NCI-H1417 treated with DMSO at 0.1 percent for 48 hours (cell line): ENCODE results near the gene HOXC10.

Experiments used
- DNase-seq: peaks from one replicate; lab custom pipeline; 2025; lab: John Stamatoyannopoulos, UW

The HOXC10 gene

DNA sequence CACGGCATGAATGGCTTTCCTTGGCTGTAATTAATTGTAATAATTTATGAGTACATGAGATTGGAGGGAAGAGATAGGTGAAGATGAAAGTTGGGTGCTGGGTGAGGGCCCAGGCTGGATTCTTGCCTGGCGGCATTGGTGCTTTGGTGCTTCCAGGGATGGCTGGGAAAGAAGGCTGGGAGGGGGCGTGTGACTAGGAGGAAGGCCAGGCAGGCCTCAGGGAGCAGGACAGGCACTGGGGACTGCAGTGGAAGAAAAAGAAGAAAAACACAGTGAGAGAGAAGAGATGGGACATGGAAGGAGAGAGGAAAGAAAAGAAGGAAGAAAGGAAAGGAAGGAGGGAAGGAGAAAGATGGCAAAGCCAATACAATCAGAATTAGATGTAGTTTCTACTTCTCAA is 18.7 kb downstream of the HOXC10 start:
- no peak for DNase-seq

- DNase-seq, result no peak
Measured at GRCh38 chr12:54004063-54004840, 19.3 kb downstream of the HOXC10 start.

GRCh38 chr12:54004841-54005530 is 20.0 kb downstream of the HOXC10 start:
- no peak for DNase-seq

DNA sequence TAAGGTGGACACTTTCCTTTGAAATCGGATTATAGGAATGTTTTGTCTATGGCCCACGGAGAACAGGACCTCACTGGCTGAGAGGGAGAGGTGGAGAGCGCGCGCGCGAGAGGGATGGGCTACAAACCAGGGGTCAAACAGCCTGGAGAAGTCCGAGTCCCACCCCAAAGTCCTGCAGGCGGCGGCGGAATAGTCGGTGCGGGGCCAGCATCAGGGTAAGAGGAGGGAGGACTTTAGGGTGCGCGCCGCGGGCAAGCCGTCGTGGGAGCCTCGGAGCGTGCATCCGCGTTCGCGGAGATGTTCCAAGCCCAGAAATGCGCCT is 20.5 kb downstream of the HOXC10 start:
- DNase-seq, result no peak

- no peak for DNase-seq
Measured at GRCh38 chr12:54005853-54006558, 21.1 kb downstream of the HOXC10 start.

- no peak for DNase-seq
Measured at GRCh38 chr12:54006559-54007220, 21.7 kb downstream of the HOXC10 start.

GRCh38 chr12:54007538-54008259 is 22.8 kb downstream of the HOXC10 start:
- no peak for DNase-seq

- no peak for DNase-seq
Measured at GRCh38 chr12:54008260-54008552, 23.3 kb downstream of the HOXC10 start.

DNA sequence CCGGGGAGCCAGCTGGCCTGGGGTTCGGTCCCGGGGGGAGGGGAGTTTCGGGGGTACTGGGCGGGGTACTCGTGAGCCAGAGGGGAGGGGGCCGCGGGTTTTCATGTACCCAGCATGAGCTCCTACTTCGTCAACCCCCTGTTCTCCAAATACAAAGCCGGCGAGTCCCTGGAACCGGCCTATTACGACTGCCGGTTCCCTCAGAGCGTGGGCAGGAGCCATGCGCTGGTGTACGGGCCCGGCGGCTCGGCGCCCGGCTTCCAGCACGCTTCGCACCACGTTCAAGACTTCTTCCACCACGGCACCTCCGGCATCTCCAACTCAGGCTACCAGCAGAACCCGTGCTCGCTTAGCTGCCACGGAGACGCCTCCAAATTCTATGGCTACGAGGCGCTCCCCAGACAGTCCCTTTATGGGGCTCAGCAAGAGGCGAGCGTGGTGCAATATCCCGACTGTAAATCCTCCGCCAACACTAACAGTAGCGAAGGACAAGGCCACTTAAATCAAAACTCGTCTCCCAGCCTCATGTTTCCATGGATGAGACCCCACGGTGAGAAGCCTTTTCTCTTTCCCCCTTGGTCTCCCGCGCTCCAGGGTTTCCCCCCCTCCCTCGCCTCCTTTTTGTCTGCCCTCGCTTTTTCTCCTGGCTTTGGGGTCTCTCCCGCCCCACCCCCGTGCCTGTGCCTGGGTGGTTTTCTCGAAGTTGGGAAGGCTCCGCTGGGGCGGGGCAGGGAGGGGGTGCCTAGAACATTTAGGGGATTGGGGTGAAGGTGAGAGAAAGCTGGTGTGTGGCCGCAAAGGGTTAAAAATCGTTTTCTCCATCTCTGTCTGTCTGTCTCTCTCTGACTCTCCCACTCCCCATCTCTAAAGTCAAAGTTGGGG is 24.5 kb downstream of the HOXC10 start:
- no peak for DNase-seq

DNA sequence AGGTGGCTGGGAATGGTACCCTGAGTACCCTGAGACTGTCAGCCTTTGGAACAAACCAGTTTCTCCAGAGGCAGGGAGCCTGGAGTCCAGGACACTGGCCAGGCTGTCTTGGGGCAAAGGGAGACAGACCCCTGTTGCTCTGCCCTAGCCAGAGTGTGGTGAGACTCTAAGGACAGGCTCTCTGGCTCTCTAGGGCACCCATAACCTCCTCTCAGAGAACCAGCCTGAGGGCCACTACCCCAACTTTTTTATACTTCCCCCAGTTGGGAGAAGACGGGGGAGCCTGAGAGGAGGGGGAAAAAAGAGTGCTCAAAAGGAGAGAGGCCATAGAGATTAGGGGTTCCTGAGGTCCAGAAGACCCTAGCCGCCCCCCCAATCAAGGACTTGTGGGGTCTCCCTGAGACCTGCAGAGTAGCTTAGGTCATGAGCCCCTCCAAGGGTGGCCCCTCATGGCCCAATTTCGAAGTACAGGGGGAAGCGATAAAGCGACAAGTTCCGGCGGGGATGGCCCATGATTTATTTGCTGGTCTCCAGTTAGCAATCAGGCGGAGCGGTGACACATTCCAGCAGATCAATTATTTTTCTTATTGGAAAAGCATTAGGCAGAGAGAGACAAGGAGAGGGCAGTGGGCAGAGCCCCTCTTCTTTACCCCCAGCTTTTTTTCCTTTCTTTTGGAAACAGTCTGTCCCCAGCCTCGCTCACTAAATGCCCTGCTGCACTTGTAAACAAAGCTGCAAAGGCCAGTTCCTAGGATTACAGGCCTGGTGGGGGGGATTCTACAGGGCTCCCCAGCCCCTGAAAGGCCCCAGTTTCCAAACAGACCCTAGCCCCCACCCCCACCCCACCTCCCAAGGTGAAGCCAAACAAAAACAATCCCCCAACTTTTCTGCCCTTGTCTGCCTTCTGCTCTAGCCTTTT is 25.4 kb downstream of the HOXC10 start:
- DNase-seq, result no peak

- no peak for DNase-seq
Measured at GRCh38 chr12:54010972-54011664, 26.2 kb downstream of the HOXC10 start.

DNA sequence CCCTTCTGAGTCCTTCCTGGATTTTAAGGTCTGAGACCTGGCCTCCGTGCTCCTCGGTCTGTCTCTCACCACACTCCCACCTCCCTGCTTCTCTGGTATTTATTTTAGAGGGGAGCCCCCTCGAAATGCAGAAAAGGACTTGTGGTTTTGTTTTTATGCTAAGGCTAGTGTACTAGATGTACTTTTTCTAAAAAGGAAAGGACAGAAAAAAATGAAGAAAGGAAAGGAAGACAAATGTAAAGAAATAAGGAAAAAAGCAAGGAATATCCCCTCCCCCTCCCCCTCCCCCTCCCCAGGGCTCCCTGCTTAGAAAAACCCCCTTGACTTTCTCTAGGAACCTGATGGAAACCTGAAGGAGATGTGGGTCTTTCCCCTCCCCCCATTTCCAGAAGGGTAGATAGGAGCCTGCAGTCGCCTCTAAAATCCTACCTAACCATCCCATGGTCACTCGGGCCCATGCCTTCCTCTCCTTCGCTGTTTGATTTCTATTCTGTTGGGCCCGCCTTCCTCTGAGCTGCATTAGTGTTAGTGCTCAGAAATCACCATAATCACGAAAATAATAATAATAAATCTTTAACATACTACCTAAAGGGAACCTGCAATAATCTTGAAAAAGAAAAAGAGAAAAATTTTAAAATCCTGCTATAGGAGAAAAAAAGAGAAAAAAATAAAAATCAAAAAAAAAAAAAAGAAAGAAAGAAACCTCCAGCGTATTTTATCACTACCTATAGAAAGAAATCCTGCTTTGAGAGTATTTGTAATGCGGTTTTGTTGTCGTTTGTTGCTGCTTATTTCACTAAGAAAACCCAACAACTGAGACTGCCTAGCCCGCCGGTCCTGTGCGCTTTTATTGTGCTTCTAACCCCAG is 27.0 kb downstream of the HOXC10 start:
- DNase-seq, result no peak

DNA sequence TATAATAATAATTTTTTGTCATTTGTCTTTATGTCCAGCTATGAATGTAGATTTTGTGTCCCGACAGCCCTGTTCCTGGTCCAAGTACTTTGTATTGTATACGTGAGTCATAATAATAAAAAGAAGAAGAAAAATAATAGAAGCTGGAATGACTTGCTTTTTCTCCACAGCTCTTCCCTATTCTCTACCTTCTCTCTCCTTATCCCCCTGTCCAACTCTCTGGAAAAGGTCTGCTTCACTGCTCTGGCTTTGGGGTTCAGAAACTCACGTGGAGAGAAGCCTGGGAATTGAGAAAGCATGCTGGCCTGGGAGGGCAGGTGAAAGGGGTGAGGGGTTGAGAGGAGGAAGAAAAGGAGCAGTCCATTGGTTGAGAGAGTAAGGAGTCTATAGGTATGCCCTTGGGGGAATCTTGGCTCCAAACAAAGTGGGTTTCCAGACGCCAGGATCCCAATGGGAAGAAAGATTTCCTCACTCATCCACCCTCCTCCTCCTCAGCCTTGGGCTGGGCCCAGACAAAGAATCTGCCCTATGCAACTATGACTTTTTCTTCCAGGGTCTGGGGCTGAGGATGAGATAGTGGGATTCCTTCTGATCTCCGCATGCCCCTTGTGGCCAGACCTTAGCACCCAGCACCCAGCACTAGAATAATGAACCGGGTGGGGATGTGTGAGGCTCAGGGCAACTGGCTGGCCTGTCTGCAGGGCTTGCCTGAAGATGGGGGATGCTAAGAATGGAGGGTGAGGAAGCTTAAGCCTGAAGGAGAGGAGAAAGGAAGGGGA is 27.9 kb downstream of the HOXC10 start:
- no peak for DNase-seq

DNA sequence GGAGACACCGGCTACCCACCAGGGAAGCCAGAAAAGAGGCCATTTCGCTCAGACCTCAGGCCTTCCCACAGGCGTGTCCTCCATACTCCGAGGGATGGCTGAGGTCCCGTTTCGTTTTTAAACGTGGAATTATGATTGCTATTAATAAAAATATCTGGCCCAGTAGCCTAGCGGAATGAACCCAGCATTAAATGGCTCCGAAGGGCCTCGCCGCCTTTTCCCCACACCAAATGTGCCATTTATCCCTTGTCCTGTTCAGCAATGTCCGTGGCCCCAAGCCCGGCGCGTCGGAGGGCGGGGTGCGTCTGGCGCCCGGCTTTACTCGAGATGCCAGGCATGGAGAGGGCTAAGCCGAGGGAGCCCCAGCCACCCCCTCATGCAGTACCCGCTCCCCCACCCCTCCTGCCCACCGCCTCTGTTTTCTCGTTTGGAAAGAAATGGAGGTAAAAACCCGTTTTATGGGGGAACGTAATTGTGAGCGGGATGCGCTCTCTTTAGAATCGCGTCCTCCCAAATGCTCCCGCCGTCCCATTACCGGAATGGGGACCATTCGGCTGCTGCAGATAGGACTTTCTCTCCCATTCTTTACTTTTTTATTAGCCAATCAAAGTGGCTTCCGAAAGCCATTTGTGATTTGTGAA is 29.6 kb downstream of the HOXC10 start:
- DNase-seq, result no peak

DNA sequence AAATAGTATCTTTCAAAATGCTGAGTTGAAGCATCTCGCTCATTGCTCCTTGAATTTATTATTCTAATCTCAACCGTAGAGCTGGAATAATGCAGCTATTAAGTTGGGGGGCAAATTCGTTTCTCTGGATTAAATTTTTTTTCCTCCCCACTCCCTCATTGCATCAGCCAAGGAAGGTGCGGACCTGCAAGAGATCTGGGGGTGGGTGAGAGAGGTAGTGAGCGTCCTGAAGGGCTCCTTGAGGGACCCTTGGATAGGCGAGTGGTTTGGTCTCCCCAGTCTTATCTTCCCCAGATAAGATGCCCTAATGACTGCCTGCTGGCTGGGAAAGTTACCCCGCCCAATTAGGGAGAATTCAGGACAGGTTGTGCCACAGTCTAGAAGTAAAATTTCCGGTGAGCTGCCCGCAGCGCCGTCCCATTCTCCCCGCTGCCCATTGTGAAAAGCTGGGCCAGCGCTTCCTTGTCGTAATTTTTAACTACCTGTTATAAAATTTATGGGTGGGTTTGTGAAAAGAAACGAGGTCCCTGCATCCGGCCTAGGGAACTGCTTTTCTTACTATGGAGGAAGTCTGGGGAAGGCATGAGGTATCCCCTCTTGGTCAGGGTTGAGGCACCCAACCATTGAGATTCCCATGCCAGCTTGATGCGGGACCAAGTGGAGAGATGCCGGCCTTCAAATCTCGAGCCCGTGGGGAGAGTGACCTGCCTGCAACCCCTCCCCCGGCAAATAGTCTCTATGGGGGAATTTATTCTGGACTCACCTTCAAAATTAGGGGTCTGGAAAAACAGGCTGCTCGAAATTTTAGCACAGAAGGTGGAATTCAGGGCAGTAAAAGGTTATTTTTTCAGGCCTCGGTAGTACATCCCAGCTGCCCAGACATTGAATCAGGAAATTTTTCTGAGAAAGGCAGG is 30.3 kb downstream of the HOXC10 start:
- DNase-seq, result no peak

DNA sequence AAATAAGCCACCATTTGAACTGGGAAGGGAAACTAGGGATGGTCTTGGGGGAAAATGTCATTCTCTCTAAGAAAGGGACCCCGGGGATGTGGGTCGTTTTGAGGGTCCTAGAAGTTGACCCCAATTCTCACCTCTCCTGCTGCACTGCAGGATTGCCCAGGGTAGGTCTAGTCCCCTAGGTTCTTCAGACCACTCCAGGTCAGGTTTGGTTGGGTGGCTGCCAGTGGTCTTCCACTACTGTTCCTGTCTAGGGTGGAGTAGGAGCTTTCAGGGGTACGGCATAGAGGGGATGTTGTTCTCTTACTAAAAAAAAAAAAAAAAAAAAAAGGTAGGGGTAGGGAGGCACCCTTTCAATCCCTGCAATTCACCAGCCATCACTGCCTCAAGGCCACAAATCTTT is 31.1 kb downstream of the HOXC10 start:
- no peak for DNase-seq
